HFFc6 (cell line): ENCODE results near the gene DDX60. TPM values are rescaled to one million over a fixed set of nuclear protein-coding genes. Genes with fewer than 3 reads are reported as not detected.
"Not testable (repeated sequence)": the region's sequence is repeated elsewhere in the genome, so short reads cannot be mapped to it uniquely, and the experiment has no call there.

Experiments
- DNase-seq: peaks from one replicate; pipeline ENCODE4 v3.0.0-alpha.2; 2018
- H3K27ac Mint-ChIP-seq: 2 replicates; pipeline ENCODE4 v1.8.0; 2020; ENCODE audit warnings: mild to moderate bottlenecking, mixed read lengths
- H3K27me3 Mint-ChIP-seq: 2 replicates; pipeline ENCODE4 v1.8.0; 2021; ENCODE audit warnings: mild to moderate bottlenecking, moderate library complexity, mixed read lengths; ENCODE audit not compliant: insufficient read depth
- H3K36me3 Mint-ChIP-seq: 2 replicates; pipeline ENCODE4 v1.8.0; 2021; ENCODE audit warnings: low read depth, mixed read lengths
- H3K4me1 Mint-ChIP-seq: 2 replicates; pipeline ENCODE4 v1.8.0; 2020; ENCODE audit warnings: low read depth, mixed read lengths
- H3K4me3 Mint-ChIP-seq: 2 replicates; pipeline ENCODE4 v1.8.0; 2020; ENCODE audit warnings: mild to moderate bottlenecking, moderate library complexity, mixed read lengths
- H3K9me3 Mint-ChIP-seq: 2 replicates; pipeline ENCODE4 v1.8.0; 2020; ENCODE audit warnings: mild to moderate bottlenecking, mixed read lengths
- total RNA-seq, 6 experiments: library from RNA; stranded (reverse); fragmentation: NEBNext Ultra II Directional; extraction: Animal tissue kit (Norgen Biotek cat#: 25700); gene quantifications; 2 replicates in 1 of 6; 3 replicates in 5 of 6; pipeline ENCODE4 v1.2.3, GENCODE V29; 2021
- TF ChIP-seq, protein P1 (sequence below): fragments of 200-600 bp; sonication (generic); IDR thresholded peaks from 2 replicates; pipeline ENCODE4 v1.5.0; 2021; ENCODE audit warnings: antibody characterized with exemption, mild to moderate bottlenecking

Gene DDX60
- total RNA-seq, 6 experiments from 2014 or later: 3.4 to 8.2 (median 5.6) TPM

DNA sequence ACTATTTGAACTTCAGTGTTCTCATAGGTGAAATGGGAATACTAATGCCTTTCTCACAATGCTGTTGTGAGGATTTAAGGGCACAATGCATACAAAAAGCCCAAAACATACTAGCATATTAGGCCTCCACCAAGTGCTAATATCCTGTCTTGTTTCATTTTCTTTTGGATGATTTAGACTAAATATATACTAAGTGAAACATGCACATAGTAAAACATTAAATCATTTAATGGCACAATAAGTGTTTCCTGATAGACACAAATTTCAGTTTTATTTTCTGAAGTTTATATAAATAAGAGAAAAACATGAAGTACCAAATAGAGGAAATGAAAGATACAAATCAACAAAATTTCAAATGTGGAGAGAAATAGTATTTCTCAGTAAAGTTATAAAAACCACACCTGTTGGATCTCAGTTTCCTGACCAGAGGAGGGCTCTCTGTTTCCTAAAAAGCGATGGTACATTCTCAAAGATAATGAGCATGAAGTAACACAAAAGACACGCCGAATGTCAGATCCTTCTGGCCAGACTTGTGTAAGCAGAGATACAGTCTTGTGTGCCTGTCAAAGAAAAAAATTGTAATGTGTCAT, 25.1 kb downstream of the DDX60 start:
- DNase-seq: no peak
- Mint-ChIP-seq H3K36me3 (peaks cover 5% of the 10 kb centered on the region; the same call in 1 of the 2 replicates), H3K27me3 (peaks cover 2% of the 10 kb centered on the region; the same call in 1 of the 2 replicates), H3K9me3 (no peaks in the 10 kb centered on the region), H3K4me3 (no peak overlapping the region), H3K4me1 (no peaks in the 10 kb centered on the region), H3K27ac (no peak overlapping the region)
- TF ChIP-seq, protein P1, sequence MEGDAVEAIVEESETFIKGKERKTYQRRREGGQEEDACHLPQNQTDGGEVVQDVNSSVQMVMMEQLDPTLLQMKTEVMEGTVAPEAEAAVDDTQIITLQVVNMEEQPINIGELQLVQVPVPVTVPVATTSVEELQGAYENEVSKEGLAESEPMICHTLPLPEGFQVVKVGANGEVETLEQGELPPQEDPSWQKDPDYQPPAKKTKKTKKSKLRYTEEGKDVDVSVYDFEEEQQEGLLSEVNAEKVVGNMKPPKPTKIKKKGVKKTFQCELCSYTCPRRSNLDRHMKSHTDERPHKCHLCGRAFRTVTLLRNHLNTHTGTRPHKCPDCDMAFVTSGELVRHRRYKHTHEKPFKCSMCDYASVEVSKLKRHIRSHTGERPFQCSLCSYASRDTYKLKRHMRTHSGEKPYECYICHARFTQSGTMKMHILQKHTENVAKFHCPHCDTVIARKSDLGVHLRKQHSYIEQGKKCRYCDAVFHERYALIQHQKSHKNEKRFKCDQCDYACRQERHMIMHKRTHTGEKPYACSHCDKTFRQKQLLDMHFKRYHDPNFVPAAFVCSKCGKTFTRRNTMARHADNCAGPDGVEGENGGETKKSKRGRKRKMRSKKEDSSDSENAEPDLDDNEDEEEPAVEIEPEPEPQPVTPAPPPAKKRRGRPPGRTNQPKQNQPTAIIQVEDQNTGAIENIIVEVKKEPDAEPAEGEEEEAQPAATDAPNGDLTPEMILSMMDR: no peak

DNA sequence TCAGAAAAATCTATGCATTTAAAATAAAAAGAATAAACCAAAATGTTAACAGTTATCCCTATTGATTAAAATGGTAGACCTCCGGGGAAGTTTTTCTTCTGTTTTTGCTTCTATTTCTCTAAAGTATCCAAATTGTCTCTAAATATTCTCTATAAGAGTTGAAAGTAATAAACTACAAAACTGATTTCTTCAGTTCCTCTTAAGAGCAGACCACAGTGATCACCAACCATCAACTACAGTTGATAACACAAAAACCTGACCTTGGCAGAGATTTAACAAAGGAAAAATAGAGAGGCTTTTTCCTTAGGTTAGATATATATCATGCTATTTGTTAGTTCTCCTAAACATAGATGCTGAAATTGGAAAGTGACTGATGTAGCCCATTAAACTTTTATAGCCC, 27.3 kb downstream of the DDX60 start:
- Mint-ChIP-seq H3K27me3 (no peaks in the 10 kb centered on the region), H3K9me3 (no peaks in the 10 kb centered on the region), H3K27ac (no peak overlapping the region), H3K36me3 (peaks cover 5% of the 10 kb centered on the region; the same call in 1 of the 2 replicates), H3K4me3 (no peak overlapping the region), H3K4me1 (no peaks in the 10 kb centered on the region)
- TF ChIP-seq, protein P1: no peak
- DNase-seq: no peak

DNA sequence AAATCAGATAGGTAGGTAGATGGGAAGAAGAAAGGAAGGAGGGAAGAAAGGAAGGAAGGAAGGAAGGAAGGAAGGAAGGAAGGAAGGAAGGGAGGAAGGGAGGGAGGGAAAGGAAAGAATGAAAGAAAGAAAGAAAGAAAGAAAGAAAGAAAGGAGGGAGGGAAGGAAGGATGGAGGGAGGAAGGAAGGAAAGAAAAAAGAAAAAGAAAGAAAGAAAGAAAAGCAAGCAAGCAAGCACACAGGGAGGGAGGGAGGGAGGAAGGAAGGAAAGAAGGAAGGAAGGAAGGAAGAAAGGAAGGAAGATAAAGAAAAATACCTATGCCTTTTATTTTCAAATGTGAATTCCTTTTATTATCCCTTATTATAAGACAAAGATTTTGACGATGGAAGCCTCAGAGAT, 32.7 kb downstream of the DDX60 start:
- H3K9me3 Mint-ChIP-seq, H3K4me1 Mint-ChIP-seq, H3K4me3 Mint-ChIP-seq, DNase-seq, H3K27ac Mint-ChIP-seq, H3K36me3 Mint-ChIP-seq, H3K27me3 Mint-ChIP-seq: not testable (repeated sequence)

DNA sequence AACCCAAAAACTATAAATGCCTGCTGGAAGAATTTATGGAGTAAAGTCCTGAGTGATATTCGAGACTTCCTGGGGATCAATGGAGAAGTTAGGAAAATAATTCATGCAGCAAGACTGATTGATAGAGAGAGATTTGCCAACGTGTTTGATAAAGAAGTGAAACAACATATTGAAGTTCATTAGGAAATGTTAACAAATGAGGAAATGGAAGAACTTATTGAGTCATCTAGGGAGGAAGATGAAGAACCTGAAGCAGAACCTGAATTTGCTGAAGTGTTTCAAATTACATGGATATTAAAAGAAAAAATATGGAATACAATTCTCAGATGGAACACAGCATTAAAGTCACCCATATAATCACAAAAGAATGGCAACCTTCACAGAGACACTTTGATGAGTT, 39.0 kb downstream of the DDX60 start:
- no peak for DNase-seq
- peaks cover 25% of the 10 kb centered on the region for H3K36me3 Mint-ChIP-seq
- H3K9me3 Mint-ChIP-seq: no peaks in the 10 kb centered on the region
- TF ChIP-seq, protein P1: no peak
- no peaks in the 10 kb centered on the region for H3K27me3 Mint-ChIP-seq
- H3K4me3 Mint-ChIP-seq: no peak overlapping the region
- no peak overlapping the region for H3K27ac Mint-ChIP-seq
- no peaks in the 10 kb centered on the region for H3K4me1 Mint-ChIP-seq

DNA sequence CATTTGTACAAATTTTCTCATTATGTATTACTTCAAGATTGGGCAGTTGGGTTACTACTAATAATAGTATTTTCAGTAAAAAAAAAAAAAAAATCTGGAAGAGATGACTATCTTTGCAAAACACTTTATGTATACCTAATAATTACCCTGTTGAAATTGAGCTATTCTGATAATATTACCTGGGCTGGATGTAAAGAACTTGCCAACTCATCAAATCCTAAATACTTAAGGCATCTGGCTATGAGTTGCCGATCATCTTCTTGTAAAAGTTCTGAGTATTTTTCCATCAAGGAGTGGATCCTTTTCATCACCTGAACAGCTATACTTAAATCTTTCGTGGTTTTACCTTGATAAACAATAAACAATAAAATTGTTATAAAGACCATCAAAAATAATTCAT, 42.7 kb downstream of the DDX60 start:
- Mint-ChIP-seq H3K27ac (no peak overlapping the region), H3K27me3 (no peaks in the 10 kb centered on the region), H3K4me1 (no peaks in the 10 kb centered on the region), H3K36me3 (peaks cover 30% of the 10 kb centered on the region; the same call in 1 of the 2 replicates), H3K9me3 (no peaks in the 10 kb centered on the region), H3K4me3 (no peak overlapping the region)
- TF ChIP-seq, protein P1: no peak
- DNase-seq: no peak

DNA sequence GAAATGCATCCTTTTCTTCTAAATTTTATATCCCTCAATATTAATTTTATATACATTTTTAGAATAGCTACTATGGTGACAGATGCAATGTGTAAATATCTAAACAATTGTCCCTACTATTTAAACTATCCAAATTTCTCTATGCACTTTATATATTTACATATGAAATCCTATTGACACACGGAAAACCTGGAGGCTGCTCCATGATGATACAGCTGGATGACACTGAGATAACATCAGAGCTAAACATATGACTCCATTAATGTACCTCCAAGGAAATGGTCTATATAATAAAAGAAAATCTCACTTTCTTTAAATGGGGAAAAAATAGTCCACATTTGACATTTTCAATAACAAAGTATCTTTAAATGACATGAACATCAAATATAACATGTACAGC, 43.7 kb downstream of the DDX60 start:
- Mint-ChIP-seq H3K9me3 (no peaks in the 10 kb centered on the region), H3K27ac (no peak overlapping the region), H3K36me3 (peaks cover 25% of the 10 kb centered on the region; the same call in 1 of the 2 replicates), H3K4me3 (no peak overlapping the region), H3K27me3 (no peaks in the 10 kb centered on the region), H3K4me1 (no peaks in the 10 kb centered on the region)
- no peak for DNase-seq
- TF ChIP-seq, protein P1: no peak
